Heart left ventricle (tissue), 13 donors: Measurements from ENCODE around the gene NCK2.

Source experiments
- POLR2A ChIP-seq, 2 donors: fragments of 450-650 bp; IDR thresholded peaks; one replicate each; pipeline ENCODE4 v1.6.1; 2017; ENCODE audit warnings: antibody characterized with exemption in 2 of 2, mild to moderate bottlenecking in 2 of 2, moderate library complexity in 2 of 2
- TF ChIP-seq, protein P1 (sequence below), 12 donors: fragments of 200-600 bp; sonication (generic) in 4 of 12; IDR thresholded peaks; one replicate each; pipeline versions ENCODE4 v1.5.0 to v1.8.0; 2018 to 2022; ENCODE audit warnings: antibody characterized with exemption in 12 of 12, mild to moderate bottlenecking in 5 of 12
- donor health status: ischemic (EF 13 %, LVEDD 7.1; RV severe dilation, severe dysfunction).
- donor health status: DM: no; HTN: yes; CAD: no.
- donor health status: DM: no; HTN: no; CAD: no.
- donor health status: ischemic (EF 25% LVEDD 6.9; RV normal size, moderate dysfunction).
- donor health status: ischemic (EF 25% LVEDD 5.7; RV mildly dilated, moderate dysfunction).
- donor health status: ischemic (EF 35%, LVEDD 5.7; RV mildly dilated, moderate dysfunction).
- donor health status: nonischemic (EF 11% LVEDD 7.7; RV severe dilation, severe dysfunction).
- donor health status: DM: yes; HTN: yes; CAD: no.
- donor health status: PGD.
- donor health status: ischemic (EF 29% LVEDD 5.4; RV normal size, mild dysfunction).
- donor health status: nonischemic (EF 23%, LVEDD 6.1; RV moderate dilation, normal function).

DNA sequence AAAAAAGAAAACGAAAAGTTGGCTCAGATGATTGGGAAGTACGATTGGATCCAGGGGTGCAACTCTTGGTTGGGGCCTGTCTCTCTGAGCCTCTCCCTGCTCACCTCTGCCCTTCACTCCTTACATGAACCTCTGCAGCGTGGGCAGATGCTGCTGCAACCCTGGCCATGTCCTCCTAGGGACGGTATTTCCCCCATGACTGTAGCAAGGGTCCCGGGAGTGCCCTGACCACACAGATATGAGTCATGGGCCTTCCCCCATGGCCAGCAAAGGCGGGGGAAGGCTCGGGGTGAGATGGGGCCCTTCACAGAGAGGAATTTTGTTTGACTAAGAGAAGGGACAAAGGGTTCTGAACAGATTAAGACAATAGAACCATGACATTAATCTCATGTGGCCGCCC, 129.0 kb downstream of the NCK2 start:
- no peak for TF ChIP-seq POLR2A (IDR thresholded peaks at IDR 0.05)
- TF ChIP-seq, protein P1, sequence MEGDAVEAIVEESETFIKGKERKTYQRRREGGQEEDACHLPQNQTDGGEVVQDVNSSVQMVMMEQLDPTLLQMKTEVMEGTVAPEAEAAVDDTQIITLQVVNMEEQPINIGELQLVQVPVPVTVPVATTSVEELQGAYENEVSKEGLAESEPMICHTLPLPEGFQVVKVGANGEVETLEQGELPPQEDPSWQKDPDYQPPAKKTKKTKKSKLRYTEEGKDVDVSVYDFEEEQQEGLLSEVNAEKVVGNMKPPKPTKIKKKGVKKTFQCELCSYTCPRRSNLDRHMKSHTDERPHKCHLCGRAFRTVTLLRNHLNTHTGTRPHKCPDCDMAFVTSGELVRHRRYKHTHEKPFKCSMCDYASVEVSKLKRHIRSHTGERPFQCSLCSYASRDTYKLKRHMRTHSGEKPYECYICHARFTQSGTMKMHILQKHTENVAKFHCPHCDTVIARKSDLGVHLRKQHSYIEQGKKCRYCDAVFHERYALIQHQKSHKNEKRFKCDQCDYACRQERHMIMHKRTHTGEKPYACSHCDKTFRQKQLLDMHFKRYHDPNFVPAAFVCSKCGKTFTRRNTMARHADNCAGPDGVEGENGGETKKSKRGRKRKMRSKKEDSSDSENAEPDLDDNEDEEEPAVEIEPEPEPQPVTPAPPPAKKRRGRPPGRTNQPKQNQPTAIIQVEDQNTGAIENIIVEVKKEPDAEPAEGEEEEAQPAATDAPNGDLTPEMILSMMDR (IDR thresholded peaks at IDR 0.05) = no peak
